Activated CD8-positive, alpha-beta memory T cell treated with anti-CD3 and anti-CD28 coated beads, Interleukin-2, amount 50 U/mL, for 1 hour (primary cell): ENCODE measurements around the gene TBC1D25.
A peak's percentile ranks its signal among the peaks of the same experiment; 100 is the strongest.
"Not testable (repeated sequence)": the region's sequence is repeated elsewhere in the genome, so short reads cannot be mapped to it uniquely, and the experiment has no call there.

Source experiments
- DNase-seq: peaks from one replicate; pipeline ENCODE4 v3.0.0-alpha.2; 2020; ENCODE audit errors: extremely low read depth

The TBC1D25 gene

DNA sequence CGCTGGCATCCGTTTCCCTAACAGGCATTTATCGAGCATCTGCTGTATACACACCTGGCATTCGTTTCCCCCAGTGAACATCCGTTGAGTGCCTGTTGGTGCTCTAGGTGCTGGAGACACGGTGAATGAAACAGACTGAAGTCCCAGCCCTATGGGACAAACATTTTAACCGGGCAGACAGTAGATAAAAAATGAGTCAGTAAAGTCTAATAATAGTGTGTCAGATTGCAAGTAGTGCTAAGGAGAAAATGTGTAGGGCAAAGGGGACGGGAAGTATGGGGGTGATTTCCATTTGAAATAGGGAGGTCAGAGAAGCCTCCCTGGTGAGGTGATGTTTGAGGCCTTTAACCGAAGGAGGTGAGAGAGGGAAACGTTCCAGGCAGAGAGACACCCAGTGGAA lies 23.2 kb upstream of the TBC1D25 start:
- no peak for DNase-seq

DNA sequence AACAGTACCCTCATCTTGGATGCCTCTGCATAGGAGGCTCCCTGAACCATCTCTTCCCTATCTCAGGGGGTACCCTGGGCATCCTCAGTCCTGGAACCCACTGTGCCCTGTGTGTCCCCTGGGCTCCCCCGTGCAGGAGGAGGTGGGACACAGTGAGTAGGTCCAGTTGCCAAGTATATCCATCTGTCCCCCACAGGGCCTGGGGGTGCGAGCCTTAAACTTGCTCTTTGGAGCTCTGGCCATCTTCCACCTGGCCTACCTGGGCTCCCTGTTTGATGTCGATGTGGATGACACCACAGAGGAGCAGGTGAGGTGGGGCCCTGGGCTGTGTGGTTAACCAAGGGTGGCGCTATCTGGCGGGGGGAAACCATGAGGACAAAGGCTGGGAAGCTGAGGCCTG lies 22.5 kb upstream of the TBC1D25 start:
- DNase-seq, result no peak

DNA sequence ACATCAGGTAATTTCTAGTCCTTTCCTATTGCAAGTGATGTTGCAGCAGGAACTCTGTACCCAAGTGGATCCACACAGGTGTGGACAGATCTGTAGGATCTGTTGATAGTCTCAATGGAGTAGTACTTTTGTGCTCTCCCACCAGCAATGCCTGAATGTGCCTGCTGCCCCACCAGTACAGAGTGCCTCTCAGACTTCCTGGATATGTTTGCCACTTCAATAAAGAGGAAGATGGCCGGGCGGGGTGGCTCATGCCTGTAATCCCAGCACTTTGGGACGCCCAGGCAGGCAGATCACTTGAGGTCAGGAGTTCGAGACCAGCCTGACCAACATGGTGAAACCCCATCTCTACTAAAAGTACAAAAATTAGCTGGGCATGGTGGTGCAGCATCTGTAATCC lies 20.0 kb upstream of the TBC1D25 start:
- DNase-seq, result not testable (repeated sequence)

- DNase-seq, result no peak
These were observed 19.1 kb upstream of the TBC1D25 start for GRCh38 chrX:48520455-48520854.

DNA sequence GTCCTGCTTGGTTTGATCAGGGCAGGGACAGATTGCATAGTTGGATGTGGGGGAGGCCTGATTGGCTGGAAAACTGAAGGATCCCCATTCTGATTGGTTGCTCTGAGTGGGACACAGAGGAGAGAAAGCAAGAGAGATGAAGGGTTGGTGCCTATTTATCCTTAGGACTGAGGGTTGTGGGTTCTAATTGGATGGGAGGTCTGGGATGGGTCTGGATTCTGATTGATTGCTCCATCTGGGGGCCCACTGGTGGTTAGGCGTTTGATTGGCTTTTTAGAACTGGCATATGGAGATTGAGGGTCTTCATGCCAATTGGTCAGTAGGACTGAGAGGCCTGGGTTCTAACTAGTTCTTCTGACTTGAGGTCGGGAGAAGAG lies 18.6 kb upstream of the TBC1D25 start:
- no peak for DNase-seq

GRCh38 chrX:48521353-48522243 lies 17.9 kb upstream of the TBC1D25 start, which contains the start of gene EBP:
Gene EBP (plus strand): TSS chrX:48521808. CDS start chrX:48523772, 1,964 bp downstream.
- DNase-seq, result peak; percentile 83

GRCh38 chrX:48522291-48522690 lies 17.2 kb upstream of the TBC1D25 start:
- DNase-seq, result no peak

- DNase-seq, result no peak
These were observed 15.8 kb upstream of the TBC1D25 start for GRCh38 chrX:48523682-48524081.

GRCh38 chrX:48525853-48526252 lies 13.7 kb upstream of the TBC1D25 start:
- DNase-seq, result not testable (repeated sequence)

DNA sequence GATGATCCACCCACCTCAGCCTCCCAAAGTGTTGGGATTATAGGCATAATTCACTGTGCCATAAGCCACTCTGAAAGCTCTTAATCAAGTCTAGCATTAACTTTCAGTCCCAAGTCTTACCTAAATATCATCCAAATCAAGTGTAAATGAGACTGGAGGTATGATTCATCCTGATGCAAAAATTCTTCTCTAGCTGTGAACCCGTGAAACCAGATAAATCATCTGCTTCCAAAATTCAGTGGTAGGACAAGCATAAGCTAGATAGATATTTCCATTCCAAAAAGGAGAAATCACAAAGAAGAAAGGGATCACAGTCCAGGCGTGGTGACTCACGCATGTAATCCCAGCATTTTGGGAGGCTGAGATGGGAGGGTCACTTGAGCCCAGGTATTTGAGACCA lies 8.8 kb upstream of the TBC1D25 start:
- DNase-seq, result no peak

DNA sequence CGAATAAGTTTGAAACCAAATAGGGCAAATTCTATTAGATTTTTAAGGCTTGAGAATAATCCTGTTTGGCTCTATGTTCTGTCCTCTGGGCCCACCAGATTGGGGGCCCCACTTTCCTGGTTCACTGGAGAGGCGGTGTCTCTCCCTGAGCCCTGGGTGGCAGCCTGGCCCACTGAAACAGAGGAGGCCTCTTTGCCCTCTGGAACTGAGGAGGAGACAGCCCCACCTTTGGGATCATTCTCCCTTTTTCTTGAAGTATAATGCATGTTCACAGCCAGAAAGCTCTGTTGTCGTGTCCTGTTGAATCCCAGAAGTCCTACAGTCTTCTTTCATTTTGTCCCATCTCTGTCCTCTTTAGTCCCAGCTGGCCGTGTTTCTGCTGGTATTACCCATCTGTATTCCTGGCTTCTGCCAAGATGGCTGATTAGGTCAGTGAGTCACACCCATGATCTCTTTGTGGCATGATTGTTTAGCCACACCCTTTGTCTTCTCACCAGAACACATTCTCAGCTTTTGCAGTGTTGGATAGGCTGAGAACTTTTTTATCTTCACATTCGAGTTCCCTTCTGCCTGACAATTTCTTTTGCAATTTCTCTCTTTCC lies 8.1 kb upstream of the TBC1D25 start:
- DNase-seq, result no peak

DNA sequence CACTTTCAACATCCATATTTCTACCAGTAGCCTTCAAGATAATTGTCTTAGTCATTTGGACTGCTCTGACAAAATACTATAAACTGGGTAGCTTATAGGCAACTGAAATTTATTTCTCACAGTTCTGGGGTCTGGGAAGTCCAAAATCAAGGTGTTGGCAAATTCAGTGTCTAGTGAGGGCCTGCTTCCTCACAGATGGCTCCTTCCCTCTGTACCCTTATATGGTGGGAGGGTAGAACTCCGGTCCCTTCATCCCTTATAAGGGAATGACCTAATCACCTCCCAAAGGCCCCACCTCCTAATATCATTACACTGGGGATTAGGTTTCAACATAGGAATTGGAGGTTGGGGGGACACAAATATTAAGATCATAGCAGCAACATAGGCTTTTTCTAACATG lies 7.4 kb upstream of the TBC1D25 start:
- no peak for DNase-seq

- no peak for DNase-seq
These were observed 6.3 kb upstream of the TBC1D25 start for GRCh38 chrX:48533165-48533564.

DNA sequence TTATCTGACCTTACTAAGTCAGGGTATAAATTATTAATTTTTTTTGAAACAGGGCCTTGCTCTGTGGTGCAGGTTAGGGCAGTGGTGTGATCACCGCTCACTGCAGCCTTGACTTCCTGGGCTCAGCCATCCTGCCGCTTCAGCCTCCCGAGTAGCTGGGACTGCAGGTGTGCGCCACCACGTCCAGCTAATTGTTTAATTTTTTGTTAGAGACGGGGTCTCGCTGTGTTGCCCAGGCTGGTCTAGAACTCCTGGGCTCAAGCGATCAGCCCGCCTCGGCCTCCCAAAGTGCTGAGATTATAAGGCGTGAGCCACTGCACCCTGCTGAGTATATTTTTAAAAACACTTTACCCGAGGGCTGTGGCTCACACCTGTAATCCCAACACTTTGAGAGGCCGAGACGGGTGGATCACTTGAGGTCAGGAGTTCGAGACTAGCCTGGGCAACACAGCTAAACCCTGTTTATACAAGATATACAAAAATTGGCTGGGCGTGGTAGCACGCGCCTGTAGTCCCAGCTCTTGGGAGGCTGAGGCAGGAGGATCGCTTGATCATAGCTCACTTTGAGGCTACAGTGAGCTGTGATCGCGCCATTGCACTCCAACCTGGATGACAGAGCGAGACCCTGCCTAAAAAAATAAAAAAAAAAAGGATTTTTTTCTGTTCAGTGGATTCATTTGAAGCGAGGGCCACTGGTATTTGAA lies 721 bp upstream of the TBC1D25 start:
- no peak for DNase-seq

DNA sequence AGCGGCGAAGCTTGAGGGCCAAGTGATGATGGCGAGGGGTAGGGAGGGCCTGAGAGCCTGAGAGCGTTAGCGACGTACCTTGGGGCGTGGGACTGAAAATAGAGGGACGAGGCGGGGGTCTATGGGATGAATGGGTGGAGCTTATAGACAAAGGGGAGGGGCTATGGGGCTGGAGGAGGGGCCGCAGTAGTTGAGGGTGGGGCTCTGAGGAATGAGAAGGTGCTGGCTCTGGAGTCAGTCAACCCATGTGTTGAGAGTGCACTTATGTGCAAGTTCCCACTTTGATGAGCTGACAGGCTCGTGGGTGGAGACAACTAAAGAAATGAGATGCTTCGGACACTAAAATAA lies 488 bp downstream of the TBC1D25 start:
- DNase-seq, result no peak

DNA sequence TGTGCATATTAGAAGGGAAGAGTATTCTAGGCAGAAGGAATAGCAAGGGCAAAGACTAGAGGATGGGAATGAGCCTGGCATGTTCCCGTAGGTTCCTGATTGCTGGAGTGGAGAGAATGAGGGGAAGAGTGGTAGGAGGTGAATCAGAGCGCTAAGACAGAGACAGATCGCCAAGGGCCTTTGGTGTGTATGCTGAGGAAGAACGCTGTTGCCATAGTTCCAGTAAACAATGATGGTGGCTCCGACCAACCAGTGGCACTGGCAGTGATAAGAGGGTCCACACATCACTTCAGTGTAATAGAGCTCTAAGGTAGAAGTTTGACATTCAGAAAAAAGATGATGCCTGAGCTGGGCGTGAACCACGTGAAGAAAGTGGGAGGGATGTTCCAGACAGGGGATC lies 966 bp downstream of the TBC1D25 start:
- DNase-seq, result no peak

GRCh38 chrX:48541140-48541814 lies 1.8 kb downstream of the TBC1D25 start:
- DNase-seq, result no peak

- no peak for DNase-seq
These were observed 9.4 kb downstream of the TBC1D25 start for GRCh38 chrX:48548871-48549270.

DNA sequence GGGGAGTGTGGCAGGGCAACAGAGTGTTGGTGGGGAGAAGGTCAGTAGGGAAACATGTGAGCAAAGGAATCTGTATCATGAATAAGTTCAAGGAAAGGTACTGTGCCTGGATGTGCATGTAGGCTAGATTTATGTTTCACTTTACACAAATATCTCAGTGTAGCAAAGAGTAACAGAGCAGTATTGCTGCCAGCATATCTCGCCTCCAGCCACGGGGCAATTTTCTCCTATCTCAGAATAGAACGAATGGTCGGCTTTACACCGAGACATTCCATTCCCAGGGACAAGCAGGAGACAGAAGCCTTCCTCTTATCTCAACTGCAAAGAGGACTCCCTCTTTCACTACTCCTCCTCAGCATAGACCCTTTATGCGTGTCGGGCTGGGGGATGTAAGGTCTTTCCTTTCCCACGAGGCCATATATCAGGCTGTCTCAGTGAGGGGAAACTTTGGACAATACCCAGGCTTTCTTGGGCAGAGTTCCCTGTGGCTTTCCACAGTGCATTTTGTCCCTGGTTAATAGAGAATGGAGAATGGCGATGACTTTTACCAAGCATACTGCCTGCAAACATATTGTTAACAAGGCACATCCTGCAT lies 16.3 kb downstream of the TBC1D25 start:
- DNase-seq, result not testable (repeated sequence)

DNA sequence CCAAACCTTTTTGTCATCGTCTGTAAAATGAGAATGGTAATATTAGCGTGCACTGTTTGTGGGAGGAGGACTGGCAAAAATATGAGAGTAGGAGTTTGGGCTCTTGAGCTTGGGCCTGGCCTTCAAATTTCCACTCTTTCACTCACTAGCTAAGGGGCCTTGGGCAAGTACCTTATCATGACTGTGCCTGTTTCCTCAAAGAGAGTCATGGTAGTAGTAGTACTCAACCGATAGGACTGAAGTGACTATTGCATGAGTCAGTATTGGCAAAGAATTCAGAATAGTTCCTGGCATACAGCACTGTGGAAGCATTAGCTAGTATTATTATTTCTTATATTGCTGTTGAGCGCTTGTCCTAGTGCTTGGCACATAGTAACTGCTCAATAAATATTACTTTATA lies 18.8 kb downstream of the TBC1D25 start:
- DNase-seq, result no peak

GRCh38 chrX:48559636-48560035 lies 20.1 kb downstream of the TBC1D25 start:
- no peak for DNase-seq

- no peak for DNase-seq
These were observed 20.5 kb downstream of the TBC1D25 start for GRCh38 chrX:48560056-48560455.
